Loucy (cell line): ENCODE results near the gene MAGEA10.

Source experiments
- H2AFZ ChIP-seq: fragments of 200-600 bp; sonication (generic); 2 replicates; pipeline ENCODE4 v1.6.0; 2016; ENCODE audit warnings: antibody characterized with exemption, mild to moderate bottlenecking, low read length, moderate library complexity
- H3F3A ChIP-seq: fragments of 200-600 bp; 2 replicates; pipeline ENCODE4 v1.6.0; 2016; ENCODE audit warnings: antibody characterized with exemption, low read depth, mild to moderate bottlenecking
- H3K27me3 ChIP-seq: fragments of 200-600 bp; sonication (generic); 2 replicates; pipeline ENCODE4 v1.6.1; 2014; ENCODE audit warnings: low read length, mild to moderate bottlenecking; ENCODE audit not compliant: insufficient read depth, poor library complexity, severe bottlenecking
- H3K36me3 ChIP-seq: fragments of 200-600 bp; sonication (generic); 2 replicates; pipeline ENCODE4 v1.6.1; 2016; ENCODE audit warnings: low read length; ENCODE audit not compliant: insufficient read depth
- H3K4me1 ChIP-seq: fragments of 200-600 bp; sonication (generic); 2 replicates; pipeline ENCODE4 v1.5.1; 2014; ENCODE audit warnings: low read length, mild to moderate bottlenecking; ENCODE audit not compliant: insufficient read depth, poor library complexity, severe bottlenecking
- H3K4me2 ChIP-seq: fragments of 200-600 bp; sonication (generic); 2 replicates; pipeline ENCODE4 v1.6.0; 2014; ENCODE audit warnings: antibody characterized with exemption, low read length, low read depth, mild to moderate bottlenecking; ENCODE audit not compliant: poor library complexity, severe bottlenecking
- H3K4me3 ChIP-seq: fragments of 200-600 bp; sonication (generic); 2 replicates; pipeline ENCODE4 v1.5.1; 2014; ENCODE audit warnings: low read length, mild to moderate bottlenecking, mixed read lengths; ENCODE audit not compliant: poor library complexity, severe bottlenecking
- H3K79me2 ChIP-seq: fragments of 200-600 bp; sonication (generic); 2 replicates; pipeline ENCODE4 v1.6.1; 2014; ENCODE audit warnings: low read length; ENCODE audit not compliant: insufficient read depth
- H3K9ac ChIP-seq: fragments of 200-600 bp; sonication (generic); 2 replicates; pipeline ENCODE4 v1.6.0; 2014; ENCODE audit warnings: mild to moderate bottlenecking, low read depth, low read length, moderate library complexity; ENCODE audit not compliant: poor library complexity, severe bottlenecking
- H3K9me2 ChIP-seq: fragments of 200-600 bp; sonication (generic); replicated peaks from 2 replicates; pipeline ENCODE4 v1.6.1; 2016; ENCODE audit warnings: low read depth, low read length, mixed read lengths
- H3K9me3 ChIP-seq: fragments of 200-600 bp; sonication (generic); 2 replicates; pipeline ENCODE4 v1.6.1; 2014; ENCODE audit warnings: mild to moderate bottlenecking, antibody characterized with exemption, low read length, low read depth; ENCODE audit not compliant: insufficient read depth
- H4K20me1 ChIP-seq: fragments of 200-600 bp; sonication (generic); 2 replicates; pipeline ENCODE4 v1.6.0; 2014; ENCODE audit warnings: antibody characterized with exemption, low read length, mild to moderate bottlenecking; ENCODE audit not compliant: insufficient read depth, poor library complexity, severe bottlenecking
- EZH2phosphoT487 ChIP-seq: fragments of 200-600 bp; IDR thresholded peaks from 2 replicates; pipeline ENCODE4 v1.6.1; 2018; ENCODE audit warnings: antibody characterized with exemption, mild to moderate bottlenecking, moderate library complexity, borderline replicate concordance
- TF ChIP-seq, protein P1 (sequence below): fragments of 200-600 bp; sonication (generic); conservative IDR thresholded peaks from 2 replicates; pipeline ENCODE4 v1.5.1; 2014; ENCODE audit warnings: mild to moderate bottlenecking, antibody characterized with exemption, low read length

The MAGEA10 gene

DNA sequence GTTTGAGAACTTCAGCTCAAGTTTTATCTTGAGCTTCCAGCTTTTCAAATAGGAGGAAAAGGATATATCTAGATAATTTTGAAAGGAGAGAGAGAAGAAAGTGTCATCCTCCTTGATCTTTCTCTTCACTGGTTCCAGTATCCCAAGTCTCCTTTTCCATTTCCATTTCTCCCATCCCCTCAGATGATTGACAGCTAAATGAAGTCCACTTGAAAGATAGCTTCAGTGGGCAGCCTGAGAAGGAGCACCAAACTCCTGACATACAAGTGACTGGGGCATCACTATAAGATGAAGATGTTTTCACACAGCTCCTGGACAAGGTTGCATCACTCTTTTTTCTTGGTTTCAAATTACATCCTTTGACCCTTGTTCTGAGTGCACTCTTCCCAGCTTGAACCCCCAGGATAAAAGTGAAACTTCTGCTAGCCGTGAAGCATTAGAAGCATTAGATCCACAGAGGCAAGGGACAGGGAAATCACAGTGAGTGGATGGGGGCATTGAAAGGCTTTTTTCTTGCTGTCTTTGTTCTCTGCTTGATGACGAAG is 17.5 kb upstream of the MAGEA10 start:
- Histone ChIP-seq H3K9me2 (no peaks in the 10 kb centered on the region), H3F3A (no peaks in the 10 kb centered on the region), H4K20me1 (no peaks in the 10 kb centered on the region), H3K79me2 (no peaks in the 10 kb centered on the region), H3K27me3 (no peaks in the 10 kb centered on the region), H3K4me3 (no peak overlapping the region), H3K4me1 (no peaks in the 10 kb centered on the region), H3K36me3 (no peaks in the 10 kb centered on the region), H2AFZ (no peak overlapping the region), H3K9ac (no peak overlapping the region), H3K4me2 (no peak overlapping the region), H3K9me3 (no peaks in the 10 kb centered on the region)
- TF ChIP-seq, protein P1, sequence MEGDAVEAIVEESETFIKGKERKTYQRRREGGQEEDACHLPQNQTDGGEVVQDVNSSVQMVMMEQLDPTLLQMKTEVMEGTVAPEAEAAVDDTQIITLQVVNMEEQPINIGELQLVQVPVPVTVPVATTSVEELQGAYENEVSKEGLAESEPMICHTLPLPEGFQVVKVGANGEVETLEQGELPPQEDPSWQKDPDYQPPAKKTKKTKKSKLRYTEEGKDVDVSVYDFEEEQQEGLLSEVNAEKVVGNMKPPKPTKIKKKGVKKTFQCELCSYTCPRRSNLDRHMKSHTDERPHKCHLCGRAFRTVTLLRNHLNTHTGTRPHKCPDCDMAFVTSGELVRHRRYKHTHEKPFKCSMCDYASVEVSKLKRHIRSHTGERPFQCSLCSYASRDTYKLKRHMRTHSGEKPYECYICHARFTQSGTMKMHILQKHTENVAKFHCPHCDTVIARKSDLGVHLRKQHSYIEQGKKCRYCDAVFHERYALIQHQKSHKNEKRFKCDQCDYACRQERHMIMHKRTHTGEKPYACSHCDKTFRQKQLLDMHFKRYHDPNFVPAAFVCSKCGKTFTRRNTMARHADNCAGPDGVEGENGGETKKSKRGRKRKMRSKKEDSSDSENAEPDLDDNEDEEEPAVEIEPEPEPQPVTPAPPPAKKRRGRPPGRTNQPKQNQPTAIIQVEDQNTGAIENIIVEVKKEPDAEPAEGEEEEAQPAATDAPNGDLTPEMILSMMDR = no peak
- no peak for TF ChIP-seq EZH2phosphoT487

DNA sequence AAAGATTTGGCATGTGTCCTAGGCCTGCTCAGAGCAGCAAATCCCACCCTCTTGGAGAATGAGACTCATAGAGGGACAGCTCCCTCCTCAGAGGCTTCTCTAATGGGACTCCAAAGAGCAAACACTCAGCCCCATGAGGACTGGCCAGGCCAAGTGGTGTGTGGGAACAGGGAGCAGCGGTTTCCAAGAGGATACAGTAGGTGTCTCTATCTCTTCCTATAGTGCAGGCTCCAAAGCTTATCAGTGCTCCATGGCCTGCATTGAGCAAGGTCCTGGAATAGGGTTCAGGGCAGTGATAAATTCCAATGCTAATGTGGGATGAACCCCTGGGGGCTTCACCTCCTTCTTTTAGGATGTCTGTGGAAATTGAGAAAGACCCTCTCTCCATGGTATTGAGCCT is 15.7 kb upstream of the MAGEA10 start:
- H3K9me2 ChIP-seq = no peaks in the 10 kb centered on the region
- no peak overlapping the region for H2AFZ ChIP-seq
- no peak overlapping the region for H3K9ac ChIP-seq
- no peak overlapping the region for H3K4me2 ChIP-seq
- H3K27me3 ChIP-seq = no peaks in the 10 kb centered on the region
- H3K4me3 ChIP-seq = no peak overlapping the region
- no peaks in the 10 kb centered on the region for H3K36me3 ChIP-seq
- no peaks in the 10 kb centered on the region for H4K20me1 ChIP-seq
- TF ChIP-seq EZH2phosphoT487 = no peak
- TF ChIP-seq, protein P1 = no peak
- H3K4me1 ChIP-seq = no peaks in the 10 kb centered on the region
- no peaks in the 10 kb centered on the region for H3F3A ChIP-seq
- no peaks in the 10 kb centered on the region for H3K79me2 ChIP-seq
- H3K9me3 ChIP-seq = no peaks in the 10 kb centered on the region

DNA sequence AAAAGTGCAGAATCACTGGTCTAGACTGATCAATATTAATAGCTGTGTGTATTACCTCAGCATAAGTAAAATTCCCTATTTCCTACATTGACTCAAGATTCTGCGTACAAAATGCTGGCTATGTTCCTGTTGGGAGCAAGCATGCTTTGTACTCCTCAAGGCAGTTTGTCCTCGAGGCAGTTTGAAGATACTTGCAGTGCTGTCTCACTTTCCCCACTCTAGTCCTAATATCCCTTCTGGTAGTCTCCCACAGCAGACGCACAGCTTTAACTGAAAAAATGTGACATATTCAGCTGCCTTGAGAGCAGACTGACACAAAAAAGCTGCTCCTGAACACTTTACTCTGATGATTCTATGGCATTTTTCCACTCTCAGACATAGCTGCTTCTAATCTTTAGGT is 12.9 kb upstream of the MAGEA10 start:
- H3K79me2 ChIP-seq = no peaks in the 10 kb centered on the region
- H3K9me3 ChIP-seq = no peaks in the 10 kb centered on the region
- TF ChIP-seq EZH2phosphoT487 = no peak
- TF ChIP-seq, protein P1 = no peak
- no peaks in the 10 kb centered on the region for H4K20me1 ChIP-seq
- H3K9me2 ChIP-seq = no peaks in the 10 kb centered on the region
- no peak overlapping the region for H2AFZ ChIP-seq
- H3K4me3 ChIP-seq = no peak overlapping the region
- no peaks in the 10 kb centered on the region for H3K4me1 ChIP-seq
- no peaks in the 10 kb centered on the region for H3K27me3 ChIP-seq
- H3K36me3 ChIP-seq = no peaks in the 10 kb centered on the region
- H3K9ac ChIP-seq = no peak overlapping the region
- H3K4me2 ChIP-seq = no peak overlapping the region
- H3F3A ChIP-seq = no peaks in the 10 kb centered on the region
